Measurements from ENCODE around the gene KCNAB3. TPM values are rescaled to one million over a fixed set of nuclear protein-coding genes. Genes with fewer than 3 reads are reported as not detected.

The KCNAB3 gene
- total RNA-seq (under 1 TPM; 0.23 to 0.67 TPM), polyA plus RNA-seq (under 1 TPM; 0.42 to 0.43 TPM)

- Histone ChIP-seq H3K27ac (ENCODE audit: low read depth in 1 of 2, low read length in 2 of 2) (no peak within 1 kb of the TSS), H3K36me3 (ENCODE audit: control insufficient read depth in 4 of 4, insufficient read depth in 3 of 4, low read depth in 1 of 4, low read length in 3 of 4) (no peaks in the 10 kb centered on the region), H3K9me3 (ENCODE audit: control insufficient read depth in 4 of 4, low read length in 3 of 4) (no peaks in the 10 kb centered on the region), H3K4me3 (ENCODE audit: low read depth in 1 of 3, low read length in 3 of 3) (no peak within 1 kb of the TSS), H3K9ac (ENCODE audit: low read depth in 1 of 2, low read length in 2 of 2) (no peak within 1 kb of the TSS), H3K4me1 (ENCODE audit: control insufficient read depth in 4 of 4, insufficient read depth in 4 of 4, low read length in 3 of 4) (peaks cover 5 to 27% (median 17%) of the 10 kb centered on the region in 4 donors), H3K27me3 (ENCODE audit: control insufficient read depth in 4 of 4, insufficient read depth in 4 of 4, low read length in 3 of 4) (no peaks in the 10 kb centered on the region)
- no peak for TF ChIP-seq CTCF (IDR thresholded peaks at IDR 0.05; ENCODE audit: low read depth, low read length, missing input control)
- no peak for TF ChIP-seq YY1 (IDR thresholded peaks at IDR 0.05)
- no peak for TF ChIP-seq HNF4A (conservative IDR thresholded peaks at IDR 0.05)
- no peak for TF ChIP-seq RXRA (IDR thresholded peaks at IDR 0.05)
- TF ChIP-seq ATF3 (IDR thresholded peaks at IDR 0.05): no peak
- no peak for TF ChIP-seq FOXA2 (IDR thresholded peaks at IDR 0.05)
- no peak for TF ChIP-seq TAF1 (conservative IDR thresholded peaks at IDR 0.05)
- no peak for TF ChIP-seq MAX (IDR thresholded peaks at IDR 0.05)
- no peak for TF ChIP-seq JUND (IDR thresholded peaks at IDR 0.05)
- TF ChIP-seq ZBTB33 (IDR thresholded peaks at IDR 0.05): no peak
- TF ChIP-seq EGR1 (IDR thresholded peaks at IDR 0.05; ENCODE audit: low read depth in 2 of 2): no peak
- no peak for TF ChIP-seq RAD21 (IDR thresholded peaks at IDR 0.05)
- no peak for TF ChIP-seq REST (IDR thresholded peaks at IDR 0.05)
- no peak for TF ChIP-seq SP1 (IDR thresholded peaks at IDR 0.05)
- no peak for TF ChIP-seq HNF4G (IDR thresholded peaks at IDR 0.05)
- TF ChIP-seq NR2F2 (IDR thresholded peaks at IDR 0.05): no peak
- no peak for TF ChIP-seq GABPA (IDR thresholded peaks at IDR 0.05 in 1 of 2, conservative IDR thresholded peaks at IDR 0.05 in 1 of 2)
- 73% methylated on average over 67 of the region's 67 CpGs for WGBS
- DNase-seq (ENCODE audit: low spot score): peak; percentile 59
Measured at GRCh38 chr17:7929158-7930023, at the start of gene KCNAB3. Gene KCNAB3 (minus strand): TSS chr17:7929856. CDS start chr17:7929435, 421 bp downstream.

Data from liver (tissue), 9 donors.